ENCODE data around the gene FERMT1.

GRCh38 chr20:6094565-6094964, 28.3 kb downstream of the FERMT1 start:
- TF ChIP-seq CTCF (IDR thresholded peaks at IDR 0.05; ENCODE audit: extremely low read depth in 1 of 2, insufficient read depth in 1 of 2, low read depth in 1 of 2, low read length in 2 of 2) (no peak), POLR2A (IDR thresholded peaks at IDR 0.05; ENCODE audit: low read depth, low read length) (no peak), EZH2 (IDR thresholded peaks at IDR 0.05; ENCODE audit: borderline replicate concordance, low read depth, low read length, severe bottlenecking) (no peak)

All from endothelial cell of umbilical vein (primary cell).